GM13977 (cell line): ENCODE results near the gene GNAZ.

ENCODE experiments used
- DNase-seq: peaks from one replicate; pipeline ENCODE4 v3.0.0; 2012; ENCODE audit warnings: low spot score
- in situ Hi-C: fragments of 300-500 bp; cut with MboI; formaldehyde crosslinking; loops from one replicate; pipeline ENCODE4 v1.12.0; 2022; ENCODE audit warnings: low sequenced_read_pairs, low pct_unique_long_range_greater_than_20kb, mixed read lengths, inconsistent platforms; ENCODE audit not compliant: unreplicated experiment
- TF ChIP-seq, protein P1 (sequence below): IDR thresholded peaks from 2 replicates; pipeline ENCODE4 v1.5.1; 2012; ENCODE audit warnings: mild to moderate bottlenecking, control low read depth; ENCODE audit not compliant: insufficient read depth; ENCODE audit errors: extremely low read depth, missing control alignments

GNAZ gene

DNA sequence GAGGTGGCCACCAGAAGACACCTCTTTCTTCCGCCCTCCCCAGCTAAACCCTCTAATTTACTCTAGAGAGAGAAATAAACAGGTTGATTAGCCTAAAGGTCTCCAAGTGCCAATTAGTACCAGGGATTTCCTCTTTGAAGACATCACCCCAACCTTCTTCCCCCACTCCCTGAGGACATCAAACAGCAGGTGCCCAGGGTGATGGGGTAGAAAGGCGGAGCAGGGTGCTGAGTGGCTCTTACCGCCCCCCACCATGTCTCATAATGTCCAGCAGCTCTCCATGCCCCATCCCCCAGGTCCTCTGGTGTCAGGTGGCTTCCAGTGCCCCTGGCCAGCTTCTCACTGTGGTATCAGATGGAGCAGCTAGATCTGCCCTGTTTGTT, 5.3 kb upstream of the GNAZ start:
- in situ Hi-C loops: no loop called here
- TF ChIP-seq, protein P1, sequence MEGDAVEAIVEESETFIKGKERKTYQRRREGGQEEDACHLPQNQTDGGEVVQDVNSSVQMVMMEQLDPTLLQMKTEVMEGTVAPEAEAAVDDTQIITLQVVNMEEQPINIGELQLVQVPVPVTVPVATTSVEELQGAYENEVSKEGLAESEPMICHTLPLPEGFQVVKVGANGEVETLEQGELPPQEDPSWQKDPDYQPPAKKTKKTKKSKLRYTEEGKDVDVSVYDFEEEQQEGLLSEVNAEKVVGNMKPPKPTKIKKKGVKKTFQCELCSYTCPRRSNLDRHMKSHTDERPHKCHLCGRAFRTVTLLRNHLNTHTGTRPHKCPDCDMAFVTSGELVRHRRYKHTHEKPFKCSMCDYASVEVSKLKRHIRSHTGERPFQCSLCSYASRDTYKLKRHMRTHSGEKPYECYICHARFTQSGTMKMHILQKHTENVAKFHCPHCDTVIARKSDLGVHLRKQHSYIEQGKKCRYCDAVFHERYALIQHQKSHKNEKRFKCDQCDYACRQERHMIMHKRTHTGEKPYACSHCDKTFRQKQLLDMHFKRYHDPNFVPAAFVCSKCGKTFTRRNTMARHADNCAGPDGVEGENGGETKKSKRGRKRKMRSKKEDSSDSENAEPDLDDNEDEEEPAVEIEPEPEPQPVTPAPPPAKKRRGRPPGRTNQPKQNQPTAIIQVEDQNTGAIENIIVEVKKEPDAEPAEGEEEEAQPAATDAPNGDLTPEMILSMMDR: no peak
- DNase-seq: no peak

- DNase-seq: no peak
- TF ChIP-seq, protein P1: no peak
- in situ Hi-C loops: no loop called here
Measured at GRCh38 chr22:23065495-23066122, 4.7 kb upstream of the GNAZ start.

- in situ Hi-C loops: no loop called here
- no peak for DNase-seq
- TF ChIP-seq, protein P1: no peak
Measured at GRCh38 chr22:23066200-23067022, 3.9 kb upstream of the GNAZ start.

GRCh38 chr22:23067023-23067650, 3.2 kb upstream of the GNAZ start:
- TF ChIP-seq, protein P1: no peak
- no peak for DNase-seq
- in situ Hi-C loops: no loop called here

DNA sequence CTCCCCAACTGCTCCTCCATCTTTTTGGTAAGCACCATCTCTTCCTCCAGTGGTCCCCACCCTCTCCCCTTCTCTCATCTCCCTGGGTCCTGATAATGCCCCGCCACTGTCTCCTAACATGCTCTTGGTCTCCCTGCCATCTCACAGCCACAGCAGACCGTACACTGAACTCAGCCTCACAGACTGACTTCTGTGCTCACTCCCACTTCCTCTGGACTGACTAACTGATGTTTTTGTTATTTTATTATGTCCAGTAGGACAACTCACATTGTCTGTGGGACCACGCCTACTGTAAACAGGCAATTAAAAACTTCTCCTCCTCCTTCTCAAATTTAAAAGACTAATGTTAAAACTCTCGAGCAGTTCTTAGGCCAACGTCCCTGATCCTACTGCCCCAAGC, 2.6 kb upstream of the GNAZ start:
- in situ Hi-C loops: no loop called here
- TF ChIP-seq, protein P1: no peak
- no peak for DNase-seq

DNA sequence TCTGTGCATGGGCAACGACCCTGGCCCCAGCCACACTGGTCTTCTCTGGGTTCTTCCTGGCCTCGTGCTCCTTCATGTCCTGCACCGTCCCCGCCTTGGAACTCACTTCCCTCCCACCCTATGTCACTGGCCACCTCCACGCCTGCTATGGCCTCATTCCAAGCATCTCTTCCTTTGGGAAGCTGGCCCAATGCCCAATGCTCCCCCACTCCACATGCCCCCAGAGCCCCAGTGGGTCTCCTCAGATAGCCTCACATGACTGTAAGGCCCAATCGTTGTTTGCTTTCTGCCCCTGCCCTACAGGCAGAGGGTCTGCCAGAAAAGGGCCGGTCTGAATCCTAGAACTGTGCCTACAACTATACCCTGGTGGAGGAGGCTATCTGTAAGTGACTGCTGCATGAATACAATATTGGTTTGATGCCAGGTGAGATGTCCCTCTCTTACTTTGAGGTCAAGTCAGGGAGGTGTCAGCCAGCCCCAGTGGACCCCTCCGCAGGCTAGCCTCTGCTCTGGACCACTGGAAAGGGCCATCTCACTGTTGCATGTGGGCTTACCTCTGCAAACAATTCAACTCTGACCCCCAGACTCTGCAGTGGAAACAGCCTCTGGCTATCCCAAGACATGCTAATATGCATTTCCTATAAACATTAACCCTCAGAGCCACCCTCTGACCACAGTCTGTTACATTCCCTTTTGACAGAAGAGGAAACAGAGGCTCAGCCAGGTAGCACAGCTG, 2.1 kb upstream of the GNAZ start:
- TF ChIP-seq, protein P1: no peak
- in situ Hi-C loops: no loop called here
- no peak for DNase-seq
